Choroid plexus epithelial cell (primary cell): ENCODE data around the gene SAMD4A.

Experiments used
- DNase-seq: peaks from one replicate; pipeline ENCODE4 v3.0.0-alpha.2; 2010; ENCODE audit warnings: low read depth
- H3K4me3 ChIP-seq: 2 replicates; pipeline ENCODE4 v1.5.1; 2011; ENCODE audit warnings: low read depth, mild to moderate bottlenecking, control low read depth, low read length, moderate library complexity
- CTCF ChIP-seq: conservative IDR thresholded peaks from 2 replicates; pipeline ENCODE4 v1.5.1; 2011; ENCODE audit warnings: low read depth, mild to moderate bottlenecking, control low read depth, inconsistent platforms, low read length, moderate library complexity

SAMD4A gene

GRCh38 chr14:54722791-54723432, 156.0 kb downstream of the SAMD4A start:
- H3K4me3 ChIP-seq = no peak overlapping the region
- TF ChIP-seq CTCF = peak; percentile 57
- peak; percentile 67 for DNase-seq

GRCh38 chr14:54724123-54724522, 157.2 kb downstream of the SAMD4A start:
- no peak for TF ChIP-seq CTCF
- no peak for DNase-seq
- H3K4me3 ChIP-seq = no peak overlapping the region

GRCh38 chr14:54724676-54725325, 157.9 kb downstream of the SAMD4A start:
- no peak overlapping the region for H3K4me3 ChIP-seq
- no peak for DNase-seq
- TF ChIP-seq CTCF = no peak

- H3K4me3 ChIP-seq = no peak overlapping the region
- no peak for TF ChIP-seq CTCF
- DNase-seq = no peak
These were observed 159.1 kb downstream of the SAMD4A start for GRCh38 chr14:54725998-54726397.

- DNase-seq = no peak
- no peak overlapping the region for H3K4me3 ChIP-seq
- no peak for TF ChIP-seq CTCF
These were observed 161.0 kb downstream of the SAMD4A start for GRCh38 chr14:54727929-54728328.

- peak; percentile 36 for DNase-seq
- TF ChIP-seq CTCF = no peak
- no peak overlapping the region for H3K4me3 ChIP-seq
These were observed 162.0 kb downstream of the SAMD4A start for GRCh38 chr14:54728700-54729527.
